ENCODE measurements around the gene STEAP4. TPM values are rescaled to one million over a fixed set of nuclear protein-coding genes. Genes with fewer than 3 reads are reported as not detected.
A peak's percentile ranks its signal among the peaks of the same experiment; 100 is the strongest.
"Not testable (repeated sequence)": the region's sequence is repeated elsewhere in the genome, so short reads cannot be mapped to it uniquely, and the experiment has no call there.

STEAP4 gene
- total RNA-seq, 2 donors from 2014 or later, result 39.6 to 40.1 TPM

DNA sequence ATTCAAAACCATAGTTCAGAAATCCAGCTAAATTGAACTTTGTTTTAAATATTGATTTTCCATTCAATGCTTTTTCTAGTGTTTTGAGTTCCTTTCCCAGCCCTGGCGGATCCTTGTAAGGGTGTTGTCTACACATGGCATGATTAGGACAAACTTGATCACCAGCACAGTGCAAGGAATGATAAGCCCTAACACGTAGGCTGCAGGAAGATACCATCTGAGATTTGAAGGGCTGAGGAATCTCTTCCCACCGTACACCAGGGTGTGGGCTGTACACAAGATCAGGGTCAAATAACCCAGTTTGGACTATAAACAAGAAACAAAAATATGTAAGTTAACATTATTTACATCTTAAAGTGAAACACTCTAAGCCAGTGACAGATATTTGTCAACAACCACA lies 27.4 kb downstream of the STEAP4 start:
- WGBS, result 69% methylated on average over 3 of the region's 3 CpGs
- TF ChIP-seq POLR2A (IDR thresholded peaks at IDR 0.05) (no peak), POLR2AphosphoS5 (IDR thresholded peaks at IDR 0.05) (no peak), CTCF (IDR thresholded peaks at IDR 0.05) (no peak)
- H3K36me3 ChIP-seq, result no peaks in the 10 kb centered on the region
- H3K27ac ChIP-seq, result no peak overlapping the region
- intact Hi-C loops (cut with DNase I), result no loop called here
- no peaks in the 10 kb centered on the region for H3K4me1 ChIP-seq (replicated peaks)
- no peak overlapping the region for H3K4me3 ChIP-seq
- H3K9me3 ChIP-seq, result no peaks in the 10 kb centered on the region
- DNase-seq (ENCODE audit: low spot score), result no peak
- no peaks in the 10 kb centered on the region for H3K27me3 ChIP-seq (replicated peaks; ENCODE audit: insufficient read depth)

DNA sequence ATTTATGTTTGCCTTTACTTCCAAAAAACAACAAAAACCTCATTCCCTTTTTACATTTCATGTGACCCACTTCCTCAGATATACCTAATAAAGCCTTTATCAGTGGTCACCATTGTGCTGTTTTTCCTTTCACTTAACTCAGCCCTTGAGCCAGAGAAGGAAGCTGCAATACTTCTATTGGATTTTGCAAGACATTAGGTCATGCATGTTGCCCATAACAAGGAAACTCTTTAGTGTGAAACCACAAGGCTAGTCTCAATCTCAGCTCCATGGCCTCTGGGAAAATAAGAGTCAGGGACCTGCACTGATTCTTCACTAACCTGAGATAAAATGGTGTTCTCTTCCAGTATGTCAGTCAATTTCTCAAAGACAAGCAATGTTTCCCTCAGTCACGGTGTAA lies 27.8 kb downstream of the STEAP4 start:
- Histone ChIP-seq H3K4me1 (replicated peaks) (no peaks in the 10 kb centered on the region), H3K9me3 (no peaks in the 10 kb centered on the region), H3K27me3 (replicated peaks; ENCODE audit: insufficient read depth) (no peaks in the 10 kb centered on the region), H3K27ac (no peak overlapping the region), H3K4me3 (no peak overlapping the region), H3K36me3 (no peaks in the 10 kb centered on the region)
- intact Hi-C loops (cut with DNase I), result no loop called here
- WGBS, result 88% methylated on average over 1 of the region's 1 CpG
- no peak for TF ChIP-seq CTCF (IDR thresholded peaks at IDR 0.05)
- TF ChIP-seq POLR2A (IDR thresholded peaks at IDR 0.05), result no peak
- TF ChIP-seq POLR2AphosphoS5 (IDR thresholded peaks at IDR 0.05), result peak; percentile 12
- DNase-seq (ENCODE audit: low spot score), result no peak

DNA sequence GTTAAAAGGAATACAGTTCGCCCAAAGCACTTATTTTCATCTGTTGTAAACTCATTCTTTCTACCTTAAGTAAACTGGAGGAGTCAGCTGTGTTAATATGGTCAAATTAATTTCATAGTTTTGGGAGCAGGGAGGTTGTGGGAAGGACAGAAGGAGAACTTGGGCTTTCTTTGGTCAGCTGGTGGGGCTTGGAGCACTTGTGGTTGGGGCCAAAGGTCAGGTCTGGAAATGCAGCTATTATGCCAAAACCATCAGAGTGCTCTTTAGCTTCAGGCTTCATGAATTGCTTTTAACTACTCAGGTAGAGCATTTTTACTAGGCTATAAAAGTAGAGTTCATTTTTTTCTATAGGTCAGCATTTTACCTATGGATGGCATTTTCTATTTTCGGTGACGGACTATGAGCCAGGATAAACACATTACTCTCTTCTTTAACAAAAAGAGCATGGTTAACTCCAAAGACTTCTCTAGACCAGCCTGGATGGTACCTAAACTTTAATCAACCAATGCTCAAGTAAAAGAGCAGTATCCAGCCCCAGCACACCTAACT lies 30.0 kb downstream of the STEAP4 start:
- intact Hi-C loops (cut with DNase I), result no loop called here
- 60% methylated on average over 3 of the region's 3 CpGs for WGBS
- no peak for TF ChIP-seq CTCF (IDR thresholded peaks at IDR 0.05)
- TF ChIP-seq POLR2A (IDR thresholded peaks at IDR 0.05), result no peak
- Histone ChIP-seq H3K27me3 (replicated peaks; ENCODE audit: insufficient read depth) (no peaks in the 10 kb centered on the region), H3K4me3 (no peak overlapping the region), H3K36me3 (no peaks in the 10 kb centered on the region), H3K27ac (no peak overlapping the region), H3K4me1 (replicated peaks) (no peaks in the 10 kb centered on the region), H3K9me3 (no peaks in the 10 kb centered on the region)
- no peak for DNase-seq (ENCODE audit: low spot score)

DNA sequence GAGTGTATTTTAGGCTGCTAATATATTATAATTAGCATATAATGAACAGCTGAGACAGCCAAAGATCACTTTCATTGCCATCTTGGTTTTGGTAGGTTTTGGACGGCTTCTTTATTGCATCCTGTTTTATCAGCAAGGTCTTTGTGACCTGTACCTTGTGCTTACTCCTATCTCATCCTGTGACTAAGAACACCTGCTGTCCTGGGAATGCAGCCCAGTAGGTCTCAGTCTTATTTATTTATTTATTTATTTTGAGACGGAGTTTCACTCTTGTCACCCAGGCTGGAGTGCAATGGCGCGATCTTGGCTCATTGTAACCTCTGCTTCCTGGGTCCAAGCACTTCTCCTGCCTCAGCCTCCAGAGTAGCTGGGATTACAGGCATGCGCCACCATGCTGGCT lies 31.8 kb downstream of the STEAP4 start:
- DNase-seq (ENCODE audit: low spot score); H3K36me3 ChIP-seq; intact Hi-C loops (cut with DNase I); H3K9me3 ChIP-seq; H3K27me3 ChIP-seq (replicated peaks; ENCODE audit: insufficient read depth); H3K4me1 ChIP-seq (replicated peaks); H3K4me3 ChIP-seq; H3K27ac ChIP-seq: not testable (repeated sequence)
- 82% methylated on average over 5 of the region's 5 CpGs for WGBS

DNA sequence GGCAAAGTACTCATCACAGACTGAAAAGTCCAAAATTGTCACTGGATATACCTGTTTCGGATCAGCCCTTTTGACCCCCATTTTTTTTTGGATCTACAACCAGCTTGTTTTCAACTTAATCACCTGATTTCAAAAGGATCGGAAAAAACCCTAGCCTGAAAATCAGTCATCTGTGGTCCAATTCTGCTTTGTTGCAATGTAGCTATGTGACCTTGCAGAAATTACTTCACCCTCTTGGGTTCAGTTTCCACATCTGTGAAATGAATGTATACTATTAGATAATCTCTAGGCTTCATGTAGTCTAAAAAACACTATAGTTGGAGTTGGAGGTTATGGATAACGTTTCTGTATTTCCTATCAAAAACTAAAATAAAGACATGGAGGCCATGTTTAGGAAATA lies 37.1 kb downstream of the STEAP4 start:
- 88% methylated on average over 3 of the region's 3 CpGs for WGBS
- no peaks in the 10 kb centered on the region for H3K9me3 ChIP-seq
- no peaks in the 10 kb centered on the region for H3K36me3 ChIP-seq
- no peaks in the 10 kb centered on the region for H3K4me1 ChIP-seq (replicated peaks)
- DNase-seq (ENCODE audit: low spot score), result no peak
- intact Hi-C loops (cut with DNase I), result no loop called here
- TF ChIP-seq CTCF (IDR thresholded peaks at IDR 0.05) (no peak), POLR2A (IDR thresholded peaks at IDR 0.05) (no peak), POLR2AphosphoS5 (IDR thresholded peaks at IDR 0.05) (no peak)
- H3K4me3 ChIP-seq, result no peak overlapping the region
- H3K27ac ChIP-seq, result no peak overlapping the region
- H3K27me3 ChIP-seq (replicated peaks; ENCODE audit: insufficient read depth), result no peaks in the 10 kb centered on the region

All from prostate gland (tissue), 2 donors.